ENCODE data around the gene NCOA1.

The NCOA1 gene

DNA sequence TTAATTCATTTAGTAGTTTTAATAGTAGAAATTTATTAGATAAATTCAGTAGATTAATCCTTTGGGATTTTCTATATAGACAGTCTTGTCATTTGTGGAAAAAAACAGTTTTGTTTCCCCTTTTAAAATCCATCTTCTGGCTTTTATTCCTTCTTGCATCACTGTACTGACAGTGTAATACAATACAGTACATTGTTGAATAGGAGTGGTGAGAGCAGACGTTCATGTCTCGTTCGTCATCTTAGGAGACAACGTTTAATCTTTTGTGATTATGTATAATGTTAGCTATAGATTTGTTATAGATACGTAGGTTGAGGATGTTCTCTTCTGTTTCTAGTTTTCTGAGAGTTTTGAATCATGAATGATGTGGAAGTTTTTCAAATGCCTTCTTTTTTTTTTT lies 61.8 kb downstream of the NCOA1 start:
- no peaks in the 10 kb centered on the region for H3K36me3 ChIP-seq (ENCODE audit: control insufficient read depth, low read length)
- TF ChIP-seq EZH2phosphoT487 (IDR thresholded peaks at IDR 0.05; ENCODE audit: borderline replicate concordance, low read length) = no peak
- TF ChIP-seq, protein P1, sequence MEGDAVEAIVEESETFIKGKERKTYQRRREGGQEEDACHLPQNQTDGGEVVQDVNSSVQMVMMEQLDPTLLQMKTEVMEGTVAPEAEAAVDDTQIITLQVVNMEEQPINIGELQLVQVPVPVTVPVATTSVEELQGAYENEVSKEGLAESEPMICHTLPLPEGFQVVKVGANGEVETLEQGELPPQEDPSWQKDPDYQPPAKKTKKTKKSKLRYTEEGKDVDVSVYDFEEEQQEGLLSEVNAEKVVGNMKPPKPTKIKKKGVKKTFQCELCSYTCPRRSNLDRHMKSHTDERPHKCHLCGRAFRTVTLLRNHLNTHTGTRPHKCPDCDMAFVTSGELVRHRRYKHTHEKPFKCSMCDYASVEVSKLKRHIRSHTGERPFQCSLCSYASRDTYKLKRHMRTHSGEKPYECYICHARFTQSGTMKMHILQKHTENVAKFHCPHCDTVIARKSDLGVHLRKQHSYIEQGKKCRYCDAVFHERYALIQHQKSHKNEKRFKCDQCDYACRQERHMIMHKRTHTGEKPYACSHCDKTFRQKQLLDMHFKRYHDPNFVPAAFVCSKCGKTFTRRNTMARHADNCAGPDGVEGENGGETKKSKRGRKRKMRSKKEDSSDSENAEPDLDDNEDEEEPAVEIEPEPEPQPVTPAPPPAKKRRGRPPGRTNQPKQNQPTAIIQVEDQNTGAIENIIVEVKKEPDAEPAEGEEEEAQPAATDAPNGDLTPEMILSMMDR (IDR thresholded peaks at IDR 0.05; ENCODE audit: low read depth, low read length, poor library complexity, severe bottlenecking) = no peak
- no peaks in the 10 kb centered on the region for H3K79me2 ChIP-seq (ENCODE audit: control insufficient read depth, low read length)
- no peaks in the 10 kb centered on the region for H3K9me2 ChIP-seq (replicated peaks; ENCODE audit: control insufficient read depth, low read length)
- no peak overlapping the region for H3K27ac ChIP-seq (ENCODE audit: low read depth, low read length)
- H3K4me2 ChIP-seq (ENCODE audit: low read length) = no peak overlapping the region
- H3K27me3 ChIP-seq (ENCODE audit: control insufficient read depth, low read length) = no peaks in the 10 kb centered on the region
- no peaks in the 10 kb centered on the region for H4K20me1 ChIP-seq (ENCODE audit: control insufficient read depth, insufficient read depth, low read depth, low read length)
- H3K4me3 ChIP-seq (ENCODE audit: low read length) = no peak overlapping the region
- H3F3A ChIP-seq (ENCODE audit: control insufficient read depth, insufficient read depth) = no peaks in the 10 kb centered on the region
- no peaks in the 10 kb centered on the region for H3K4me1 ChIP-seq (ENCODE audit: control insufficient read depth, low read length)
- no peaks in the 10 kb centered on the region for H3K9me3 ChIP-seq (ENCODE audit: control insufficient read depth, insufficient read depth, low read length)

GRCh38 chr2:24558781-24559472 lies 67.9 kb downstream of the NCOA1 start:
- Histone ChIP-seq H3K27ac (ENCODE audit: low read depth, low read length) (no peak overlapping the region), H3K4me2 (ENCODE audit: low read length) (no peak overlapping the region), H3K36me3 (ENCODE audit: control insufficient read depth, low read length) (no peaks in the 10 kb centered on the region), H3K79me2 (ENCODE audit: control insufficient read depth, low read length) (no peaks in the 10 kb centered on the region), H3K4me1 (ENCODE audit: control insufficient read depth, low read length) (no peaks in the 10 kb centered on the region), H3K27me3 (ENCODE audit: control insufficient read depth, low read length) (no peaks in the 10 kb centered on the region), H3F3A (ENCODE audit: control insufficient read depth, insufficient read depth) (no peaks in the 10 kb centered on the region), H3K9me2 (replicated peaks; ENCODE audit: control insufficient read depth, low read length) (no peaks in the 10 kb centered on the region), H3K4me3 (ENCODE audit: low read length) (no peak overlapping the region), H4K20me1 (ENCODE audit: control insufficient read depth, insufficient read depth, low read depth, low read length) (no peaks in the 10 kb centered on the region), H3K9me3 (ENCODE audit: control insufficient read depth, insufficient read depth, low read length) (no peaks in the 10 kb centered on the region)
- TF ChIP-seq, protein P1 (IDR thresholded peaks at IDR 0.05; ENCODE audit: low read depth, low read length, poor library complexity, severe bottlenecking) = no peak
- TF ChIP-seq EZH2phosphoT487 (IDR thresholded peaks at IDR 0.05; ENCODE audit: borderline replicate concordance, low read length) = no peak

DNA sequence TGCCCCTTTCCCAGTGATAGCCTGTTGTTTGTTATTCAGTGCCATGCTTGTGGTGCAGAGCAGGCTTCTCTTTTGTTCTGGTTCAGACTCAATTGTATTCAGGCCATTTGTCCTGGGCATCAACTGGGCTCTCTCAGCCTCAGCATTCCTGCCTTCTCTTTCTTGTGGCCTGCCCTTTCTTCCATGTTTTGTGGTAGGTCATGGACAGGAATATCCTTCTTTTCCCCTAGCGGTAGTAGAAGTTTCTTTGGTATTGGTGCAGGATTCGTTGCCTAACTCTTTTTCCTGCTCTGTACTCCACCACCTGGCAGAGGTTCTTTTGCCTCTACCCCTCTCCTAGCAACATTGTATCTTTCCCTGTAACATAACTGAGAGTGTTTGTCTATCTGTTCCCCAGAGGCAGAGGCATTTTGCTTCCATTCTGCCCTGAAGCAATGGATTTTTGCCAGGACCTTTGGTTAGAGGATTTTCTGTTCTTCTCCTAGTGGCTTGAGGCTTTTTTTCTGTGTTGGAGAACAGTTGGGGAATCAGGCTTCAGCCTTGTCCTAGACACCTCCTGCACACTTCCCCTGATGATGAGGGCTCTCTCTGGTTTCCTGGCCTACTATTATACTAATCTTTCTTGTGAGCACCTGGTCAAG lies 68.5 kb downstream of the NCOA1 start:
- Histone ChIP-seq H3K4me2 (ENCODE audit: low read length) (no peak overlapping the region), H4K20me1 (ENCODE audit: control insufficient read depth, insufficient read depth, low read depth, low read length) (no peaks in the 10 kb centered on the region), H3F3A (ENCODE audit: control insufficient read depth, insufficient read depth) (no peaks in the 10 kb centered on the region), H3K9me2 (replicated peaks; ENCODE audit: control insufficient read depth, low read length) (no peaks in the 10 kb centered on the region), H3K36me3 (ENCODE audit: control insufficient read depth, low read length) (0 out of 2 replicates have a peak, but pooled peaks cover 2% of the 10 kb centered on the region), H3K27ac (ENCODE audit: low read depth, low read length) (no peak overlapping the region), H3K9me3 (ENCODE audit: control insufficient read depth, insufficient read depth, low read length) (no peaks in the 10 kb centered on the region), H3K4me1 (ENCODE audit: control insufficient read depth, low read length) (no peaks in the 10 kb centered on the region), H3K27me3 (ENCODE audit: control insufficient read depth, low read length) (no peaks in the 10 kb centered on the region), H3K79me2 (ENCODE audit: control insufficient read depth, low read length) (no peaks in the 10 kb centered on the region), H3K4me3 (ENCODE audit: low read length) (no peak overlapping the region)
- TF ChIP-seq, protein P1 (IDR thresholded peaks at IDR 0.05; ENCODE audit: low read depth, low read length, poor library complexity, severe bottlenecking) = no peak
- TF ChIP-seq EZH2phosphoT487 (IDR thresholded peaks at IDR 0.05; ENCODE audit: borderline replicate concordance, low read length) = no peak
